ENCODE data around the gene DBN1. TPM values are rescaled to one million over a fixed set of nuclear protein-coding genes. Genes with fewer than 3 reads are reported as not detected.
"Not testable (repeated sequence)": the region's sequence is repeated elsewhere in the genome, so short reads cannot be mapped to it uniquely, and the experiment has no call there.

DBN1 gene
- total RNA-seq, 1 donor from 2014 or later, result 24.2 TPM

DNA sequence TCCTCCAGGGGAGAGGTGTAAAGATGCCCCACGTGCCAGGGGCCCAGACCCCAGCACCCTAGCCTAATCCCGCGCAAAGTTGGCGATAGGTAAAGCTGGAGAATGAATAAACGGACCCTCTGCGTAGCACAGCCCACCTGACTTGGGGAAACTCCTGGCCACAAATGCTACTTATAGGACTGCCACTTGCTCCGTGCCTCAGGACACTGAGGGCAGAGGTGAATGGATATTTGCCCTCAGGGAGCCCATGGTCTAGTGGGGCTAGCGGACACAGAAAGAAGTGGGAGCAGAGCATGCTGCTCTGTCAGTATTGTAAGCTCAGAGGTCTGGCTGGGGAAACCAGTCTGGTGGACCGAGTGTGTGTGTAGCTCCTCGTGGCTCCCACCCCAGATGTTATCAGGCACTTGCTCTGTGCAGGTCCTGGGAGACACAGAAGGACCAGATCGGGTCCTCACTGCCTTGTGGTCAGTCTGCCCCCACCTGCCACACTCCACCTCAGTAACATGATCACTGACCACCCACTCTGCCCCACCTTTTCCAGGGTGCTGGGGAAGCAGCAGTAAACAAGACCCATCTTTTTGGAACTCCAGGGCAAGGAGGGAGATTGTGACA, 46.1 kb downstream of the DBN1 start:
- ATAC-seq (ENCODE audit: poor library complexity) (no peak), DNase-seq (no peak)
- intact Hi-C loops (cut with DNase I), result no loop called here

DNA sequence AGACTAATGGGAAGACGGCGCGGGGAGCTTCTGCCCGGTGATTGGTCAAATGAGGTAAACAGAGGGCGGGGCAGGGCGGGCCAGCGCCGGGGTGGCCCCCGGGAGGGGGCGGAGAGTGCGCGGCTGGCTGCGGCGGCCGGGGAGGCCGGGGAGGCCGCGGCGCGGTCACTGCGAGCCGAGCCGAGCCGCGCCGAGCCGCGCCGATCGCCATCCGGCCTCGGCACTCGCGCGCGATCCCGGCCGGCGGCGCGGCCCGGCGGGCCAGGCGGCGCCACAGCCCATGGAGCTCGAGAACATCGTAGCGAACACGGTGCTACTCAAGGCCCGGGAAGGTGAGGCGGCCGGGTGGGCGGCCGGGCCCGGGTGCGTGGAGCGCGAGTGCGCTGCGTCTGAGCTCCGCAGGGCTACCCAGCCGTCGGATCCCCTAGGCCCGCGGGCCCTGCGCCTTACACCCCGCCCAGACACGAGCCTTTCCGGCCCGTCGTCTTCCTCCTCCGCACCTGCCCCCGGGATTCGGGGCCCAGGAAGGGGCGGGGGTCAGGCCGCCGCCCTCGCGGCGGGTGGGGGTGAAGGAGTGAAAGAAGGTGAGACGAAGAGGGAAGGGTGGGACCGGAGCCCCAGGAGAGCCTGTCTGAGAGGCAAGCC, 46.7 kb downstream of the DBN1 start, which contains the start of gene GRK6:
Gene GRK6 (plus strand): TSS at position 111 of the 645 bp plus-strand sequence. CDS start 170 bp downstream, at position 281.
- peak; percentile 62 for DNase-seq
- intact Hi-C loops (cut with DNase I), result no loop called here
- ATAC-seq (ENCODE audit: poor library complexity), result no peak

- ATAC-seq (ENCODE audit: poor library complexity) (peak; percentile 96), DNase-seq (peak; percentile 100)
- intact Hi-C loops (cut with DNase I), result no loop called here
Observed at GRCh38 chr5:177425801-177426565, 47.5 kb downstream of the DBN1 start.

DNA sequence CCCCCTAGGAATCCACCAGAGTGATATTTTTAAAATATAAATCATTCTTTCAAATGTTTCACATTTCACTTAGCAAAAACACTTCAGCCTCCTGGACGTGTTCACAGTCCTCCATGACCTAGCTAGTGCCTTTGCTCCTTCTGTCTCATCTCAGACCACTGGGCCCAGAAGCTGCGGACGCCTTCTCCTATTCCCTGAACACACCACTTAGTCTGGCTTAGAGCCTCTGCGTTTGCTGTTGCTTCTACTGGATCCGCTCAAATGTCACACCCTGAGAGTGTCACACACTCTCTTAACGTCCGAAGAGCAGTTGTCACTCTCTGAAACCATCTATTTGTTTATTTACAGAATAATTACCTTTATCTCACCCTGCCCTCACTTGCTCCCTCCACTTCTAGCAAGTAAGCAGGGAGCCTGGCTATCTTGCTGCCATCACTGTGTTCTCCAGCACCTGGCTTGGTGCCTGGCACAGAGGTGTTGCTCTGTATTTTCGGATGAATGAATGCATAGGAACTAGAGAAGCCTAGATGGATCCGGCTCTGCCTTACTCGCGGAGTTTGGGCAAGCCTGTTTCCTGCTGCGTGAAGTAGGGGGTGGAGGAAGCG, 48.1 kb downstream of the DBN1 start:
- DNase-seq (no peak), ATAC-seq (ENCODE audit: poor library complexity) (no peak)
- intact Hi-C loops (cut with DNase I), result no loop called here

- intact Hi-C loops (cut with DNase I), result no loop called here
- DNase-seq (no peak), ATAC-seq (ENCODE audit: poor library complexity) (no peak)
Observed at GRCh38 chr5:177423671-177424070, 49.8 kb downstream of the DBN1 start.

DNA sequence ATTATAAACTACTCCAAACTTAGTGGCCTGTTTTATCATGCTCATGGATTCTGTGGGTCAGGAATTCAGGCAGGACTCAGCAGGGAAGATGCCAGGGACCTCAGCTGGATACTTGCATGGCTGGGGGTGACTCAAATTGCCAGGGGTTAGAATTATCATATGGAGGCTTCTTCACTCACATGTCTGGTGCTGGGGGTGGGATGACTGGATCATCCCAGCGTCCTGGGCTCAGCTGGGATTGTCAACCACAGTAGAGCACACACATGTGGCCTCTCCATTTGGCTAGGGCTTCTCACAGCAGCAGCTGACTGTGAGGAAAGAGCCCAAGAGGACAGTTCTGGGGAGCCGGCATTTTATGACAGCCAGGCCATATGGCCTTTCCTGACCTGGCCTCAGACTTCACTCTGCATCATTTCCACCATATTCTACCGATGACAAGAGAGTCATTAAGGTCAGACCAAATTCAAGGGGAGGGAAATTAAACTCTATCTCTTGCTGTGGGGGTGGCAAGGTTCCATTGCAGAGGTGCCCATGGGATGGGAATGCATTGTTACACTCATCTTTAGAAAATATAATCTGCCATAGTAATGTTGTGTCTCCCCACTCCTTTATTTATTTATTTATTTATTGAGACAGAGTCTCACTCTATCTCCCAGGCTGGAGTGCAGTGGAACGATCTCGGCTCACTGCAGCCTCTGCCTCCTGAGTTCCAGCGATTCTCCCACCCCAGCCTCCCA, 52.2 kb downstream of the DBN1 start:
- intact Hi-C loops (cut with DNase I), result no loop called here
- ATAC-seq (ENCODE audit: poor library complexity), result no peak

DNA sequence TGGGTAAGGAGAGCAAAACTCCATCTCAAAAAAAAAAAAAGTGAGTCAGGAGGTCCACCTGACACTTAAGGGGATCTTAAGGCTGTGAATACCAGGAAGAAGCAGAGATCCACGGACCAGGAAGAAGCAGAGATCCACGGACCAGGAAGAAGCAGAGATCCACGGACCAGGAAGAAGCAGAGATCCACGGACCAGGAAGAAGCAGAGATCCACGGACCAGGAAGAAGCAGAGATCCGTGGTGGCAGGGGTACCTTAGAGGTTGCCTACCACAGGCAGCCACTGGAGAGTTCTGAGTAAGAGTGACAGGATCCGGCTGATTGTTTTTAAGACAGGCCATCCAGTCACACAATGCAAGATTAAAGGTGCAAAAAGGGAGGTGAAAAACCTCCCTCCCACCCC, 53.0 kb downstream of the DBN1 start:
- not testable (repeated sequence) for DNase-seq; ATAC-seq (ENCODE audit: poor library complexity)

More for the DNA sequence above, 52.2 kb downstream of the DBN1 start:
- no peak for DNase-seq

DNA sequence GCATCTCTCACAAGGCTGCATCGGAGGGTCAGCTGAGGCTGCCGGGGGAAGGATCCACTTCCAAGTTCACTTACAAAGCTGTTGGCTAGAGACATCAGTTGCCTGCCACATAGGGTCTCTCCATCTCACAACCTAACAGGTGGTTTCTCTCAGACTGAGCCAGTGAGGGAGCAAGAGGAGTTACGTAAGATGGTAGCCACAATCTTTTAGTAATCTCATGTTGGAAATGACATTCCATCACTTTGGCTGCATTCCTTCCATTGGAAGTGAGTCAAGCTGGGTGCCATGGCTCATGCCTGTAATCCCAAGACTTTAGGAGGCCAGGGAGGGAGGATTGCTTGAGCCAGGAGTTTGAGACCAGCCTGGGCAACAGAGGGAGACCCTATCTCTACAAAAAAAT, 54.4 kb downstream of the DBN1 start:
- intact Hi-C loops (cut with DNase I), result no loop called here
- no peak for ATAC-seq (ENCODE audit: poor library complexity)
- DNase-seq, result no peak

More for the DNA sequence above, 53.0 kb downstream of the DBN1 start:
- intact Hi-C loops (cut with DNase I), result not testable (repeated sequence)

DNA sequence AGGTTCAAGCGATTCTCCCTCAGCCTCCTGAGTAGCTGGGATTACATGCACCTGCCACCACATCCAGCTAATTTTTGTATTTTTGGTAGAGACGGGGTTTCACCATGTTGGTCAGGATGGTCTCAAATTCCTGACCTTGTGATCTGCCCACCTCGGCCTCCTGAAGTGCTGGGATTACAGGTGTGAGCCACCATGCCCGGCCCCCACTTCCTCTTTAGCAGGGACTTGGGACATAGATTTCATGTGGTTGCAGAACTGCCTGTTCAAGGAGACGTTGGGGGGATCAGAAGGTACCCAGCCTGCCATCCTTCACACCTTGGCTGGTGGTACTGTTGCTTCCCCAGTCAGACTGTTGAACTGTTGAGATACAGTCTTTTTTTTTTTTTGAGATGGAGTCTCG, 56.4 kb downstream of the DBN1 start:
- DNase-seq; ATAC-seq (ENCODE audit: poor library complexity); intact Hi-C loops (cut with DNase I): not testable (repeated sequence)

- no peak for ATAC-seq (ENCODE audit: poor library complexity)
- no peak for DNase-seq
- intact Hi-C loops (cut with DNase I), result no loop called here
Observed at GRCh38 chr5:177414481-177414880, 59.0 kb downstream of the DBN1 start.

GRCh38 chr5:177412603-177413233, 60.7 kb downstream of the DBN1 start:
- DNase-seq, result no peak
- intact Hi-C loops (cut with DNase I), result no loop called here
- ATAC-seq (ENCODE audit: poor library complexity), result no peak

GRCh38 chr5:177410575-177410974, 62.9 kb downstream of the DBN1 start:
- intact Hi-C loops (cut with DNase I), result no loop called here
- ATAC-seq (ENCODE audit: poor library complexity), result no peak
- no peak for DNase-seq

GRCh38 chr5:177409043-177409801, 64.2 kb downstream of the DBN1 start, which contains the start of gene F12:
TSS of gene F12 (minus strand) at chr5:177409564. CDS start at chr5:177409527, 37 bp downstream.
- no peak for ATAC-seq (ENCODE audit: poor library complexity)
- no peak for DNase-seq
- intact Hi-C loops (cut with DNase I), result no loop called here

Other genes with a start within 250 kb of the DBN1 start
- gene RAB24, start 169.9 kb downstream of the DBN1 start, total RNA-seq, result 21.2 TPM
- 27.6 TPM for gene PRELID1, start 169.8 kb downstream of the DBN1 start, total RNA-seq
- gene MXD3, start 161.7 kb downstream of the DBN1 start, total RNA-seq, result 2.5 TPM
- gene LMAN2, start 122.0 kb downstream of the DBN1 start, total RNA-seq, result 56.8 TPM
- gene RGS14, start 115.7 kb downstream of the DBN1 start, total RNA-seq, result 2.4 TPM
- gene SLC34A1, start 89.2 kb downstream of the DBN1 start, total RNA-seq, result not detected
- not detected for gene PFN3, start 73.0 kb downstream of the DBN1 start, total RNA-seq
- gene F12, start 64.1 kb downstream of the DBN1 start, total RNA-seq, result not detected
- gene GRK6, start 47.0 kb downstream of the DBN1 start, total RNA-seq, result 16.0 TPM
- gene PRR7, start 26.8 kb downstream of the DBN1 start, total RNA-seq, result 0.59 TPM
- gene PDLIM7, start 24.0 kb upstream of the DBN1 start, total RNA-seq, result 37.0 TPM
- 4.2 TPM for gene DOK3, start 36.2 kb upstream of the DBN1 start, total RNA-seq
- 22.6 TPM for gene DDX41, start 43.3 kb upstream of the DBN1 start, total RNA-seq
- gene FAM193B, start 80.9 kb upstream of the DBN1 start, total RNA-seq, result 23.2 TPM
- 61.0 TPM for gene TMED9, start 118.6 kb upstream of the DBN1 start, total RNA-seq
- gene B4GALT7, start 126.5 kb upstream of the DBN1 start, total RNA-seq, result 12.9 TPM

Data from Right ventricle myocardium superior (tissue), 1 donor.